Gastrocnemius medialis (tissue), 4 donors: ENCODE measurements around the gene PRKAG2.

ENCODE experiments used
- CTCF ChIP-seq, 5 experiments: fragments of 450-650 bp in 3 of 5; fragments of 200-600 bp in 2 of 5; sonication (generic) in 2 of 5; IDR thresholded peaks in 4 of 5; conservative IDR thresholded peaks in 1 of 5; 1 replicate in 4 of 5; 2 replicates in 1 of 5; pipeline ENCODE4 v1.5.1; 2016 to 2019; ENCODE audit warnings: antibody characterized with exemption in 5 of 5, mild to moderate bottlenecking in 3 of 5, moderate library complexity in 3 of 5
- POLR2A ChIP-seq, 2 donors: fragments of 450-650 bp; IDR thresholded peaks; one replicate each; pipeline ENCODE4 v1.6.1; 2017; ENCODE audit warnings: antibody characterized with exemption in 2 of 2, mild to moderate bottlenecking in 2 of 2, moderate library complexity in 2 of 2

GRCh38 chr7:151796091-151796870 is 80.6 kb downstream of the PRKAG2 start:
- TF ChIP-seq CTCF (IDR thresholded peaks at IDR 0.05 in 4 of 5, conservative IDR thresholded peaks at IDR 0.05 in 1 of 5) (no peak), POLR2A (IDR thresholded peaks at IDR 0.05) (no peak)
